Gastrocnemius medialis (tissue), 4 donors: ENCODE results near the gene CMTM5. TPM values are rescaled to one million over a fixed set of nuclear protein-coding genes. Genes with fewer than 3 reads are reported as not detected.

Source experiments
- ATAC-seq, 2 donors: fragments of 150-250 bp; one replicate each; pipeline ENCODE4 v1.9.1; 2016
- DNase-seq, 2 donors: peaks; one replicate each; pipeline ENCODE4 v3.0.0-alpha.2; 2019
- H3K27ac ChIP-seq, 4 donors: fragments of 200-600 bp; sonication (generic); 1 replicate in 1 of 4; 2 replicates in 3 of 4; pipeline ENCODE4 v1.5.1; 2016 to 2018; ENCODE audit warnings: mild to moderate bottlenecking in 2 of 4, moderate library complexity in 1 of 4
- H3K27me3 ChIP-seq, 3 donors: fragments of 200-600 bp; sonication (generic) in 2 of 3; 1 replicate in 1 of 3; 2 replicates in 2 of 3; pipeline versions ENCODE4 v1.5.1 to v1.6.0; 2016 to 2019; ENCODE audit warnings: mild to moderate bottlenecking in 1 of 3, moderate library complexity in 1 of 3
- H3K36me3 ChIP-seq, 2 donors: fragments of 200-600 bp; sonication (generic) in 1 of 2; one replicate each; pipeline ENCODE4 v1.5.1; 2017 to 2018
- H3K4me1 ChIP-seq, 2 donors: fragments of 200-600 bp; sonication (generic) in 1 of 2; one replicate each; pipeline ENCODE4 v1.5.1; 2016 to 2017; ENCODE audit warnings: mild to moderate bottlenecking in 2 of 2
- H3K4me3 ChIP-seq, 4 donors: fragments of 200-600 bp; sonication (generic) in 3 of 4; 1 replicate in 1 of 4; 2 replicates in 3 of 4; pipeline ENCODE4 v1.5.1; 2016 to 2019; ENCODE audit warnings: mild to moderate bottlenecking in 2 of 4
- H3K9me3 ChIP-seq, 3 donors: fragments of 200-600 bp; sonication (generic) in 2 of 3; 1 replicate in 1 of 3; 2 replicates in 2 of 3; pipeline ENCODE4 v1.5.1; 2016 to 2019
- CTCF ChIP-seq, 5 experiments: fragments of 450-650 bp in 3 of 5; fragments of 200-600 bp in 2 of 5; sonication (generic) in 2 of 5; IDR thresholded peaks in 4 of 5; conservative IDR thresholded peaks in 1 of 5; 1 replicate in 4 of 5; 2 replicates in 1 of 5; pipeline ENCODE4 v1.5.1; 2016 to 2019; ENCODE audit warnings: antibody characterized with exemption in 5 of 5, mild to moderate bottlenecking in 3 of 5, moderate library complexity in 3 of 5
- POLR2A ChIP-seq, 2 donors: fragments of 450-650 bp; IDR thresholded peaks; one replicate each; pipeline ENCODE4 v1.6.1; 2017; ENCODE audit warnings: antibody characterized with exemption in 2 of 2, mild to moderate bottlenecking in 2 of 2, moderate library complexity in 2 of 2
- in situ Hi-C, 4 donors: fragments of 200-750 bp; cut with MboI; loops; one replicate each; pipeline versions ENCODE4 v1.15.0 to v1.8.0; 2017; ENCODE audit warnings: low sequenced_read_pairs in 4 of 4
- intact Hi-C: fragments of 100-400 bp; cut with DNase I; formaldehyde crosslinking; loops from one replicate; pipeline ENCODE4 v1.15.1; 2023; ENCODE audit warnings: low total_unique reads
- total RNA-seq, 4 donors: library from RNA; depleted of rRNA; stranded (reverse); fragments of >200 nt; gene quantifications; one replicate each; pipeline versions ENCODE4 v1.1.0 to v1.2.3, GENCODE V29; 2016

Gene CMTM5
- total RNA-seq, 4 donors from 2014 or later, result 1.7 TPM; not detected in 3

- H3K9me3 ChIP-seq, result no peaks in the 10 kb centered on the region
- TF ChIP-seq CTCF (IDR thresholded peaks at IDR 0.05 in 4 of 5, conservative IDR thresholded peaks at IDR 0.05 in 1 of 5) (no peak), POLR2A (IDR thresholded peaks at IDR 0.05) (no peak)
- peak overlapping the region; percentile 68 to 81 (median 74) for H3K27ac ChIP-seq
- peaks cover 13 to 23% (median 17%) of the 10 kb centered on the region in 3 donors for H3K27me3 ChIP-seq
- peak overlapping the region; percentile 46 to 55 (median 53) for H3K4me3 ChIP-seq
- ATAC-seq (peak; percentile 17 to 32), DNase-seq (peak in 1 of 2 donors; percentile 58)
- in situ Hi-C loops (no loop called here), intact Hi-C loops (no loop called here)
- peaks cover 0 to 4% of the 10 kb centered on the region in 2 donors for H3K4me1 ChIP-seq
- H3K36me3 ChIP-seq, result no peaks in the 10 kb centered on the region
Measured at GRCh38 chr14:23364164-23365035, 12.4 kb upstream of the CMTM5 start.

DNA sequence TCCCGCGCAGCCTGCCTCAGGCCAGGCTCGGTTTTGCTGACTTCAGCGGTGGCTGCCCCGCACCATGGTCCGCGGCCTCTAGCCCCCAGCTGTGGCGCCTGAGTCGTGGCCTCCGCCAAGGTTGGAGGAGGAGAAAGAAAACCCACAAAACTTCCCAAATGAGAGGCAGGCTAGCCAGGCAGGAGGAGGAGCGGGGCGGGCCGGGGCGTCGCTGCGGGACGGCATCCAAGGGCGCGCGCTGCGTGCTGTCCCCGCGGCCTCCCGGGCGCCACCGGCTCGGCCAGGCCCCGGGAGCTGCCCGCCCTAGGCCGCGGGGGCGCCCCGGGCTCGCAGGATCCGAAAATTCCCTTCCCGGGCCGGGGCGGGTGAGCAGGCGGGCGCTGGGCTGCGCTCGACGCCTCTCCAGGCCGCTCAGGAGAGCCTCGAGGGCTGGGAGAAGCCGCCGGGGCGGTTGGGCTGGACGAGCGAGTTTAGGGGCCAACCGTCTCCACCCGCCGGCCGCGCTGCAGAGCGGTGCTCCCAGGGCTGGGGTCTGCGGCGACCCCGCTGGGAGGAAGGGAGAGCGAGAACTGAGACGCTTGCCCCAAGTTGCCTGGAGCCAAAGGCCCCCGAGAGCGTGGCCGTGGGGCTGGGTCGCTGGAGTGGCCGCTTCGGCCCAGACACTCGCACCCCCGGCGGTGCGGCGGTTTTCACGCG, 11.7 kb upstream of the CMTM5 start, which contains the start of gene EFS:
EFS (minus strand) TSS at position 137 of the 696 bp plus-strand sequence. CDS start 147 bp downstream, outside the sequence.
- intact Hi-C loops (no loop called here), in situ Hi-C loops (no loop called here)
- Histone ChIP-seq H3K36me3 (no peaks in the 10 kb centered on the region), H3K4me1 (peaks cover 0 to 4% of the 10 kb centered on the region in 2 donors), H3K27ac (peak within 1 kb of the TSS; percentile 68 to 81 (median 74)), H3K4me3 (peak within 1 kb of the TSS; percentile 46 to 55 (median 53)), H3K9me3 (no peaks in the 10 kb centered on the region), H3K27me3 (peaks cover 13 to 23% (median 17%) of the 10 kb centered on the region in 3 donors)
- DNase-seq (no peak), ATAC-seq (peak; percentile 16 to 36)
- TF ChIP-seq CTCF (IDR thresholded peaks at IDR 0.05 in 4 of 5, conservative IDR thresholded peaks at IDR 0.05 in 1 of 5), result no peak
- TF ChIP-seq POLR2A (IDR thresholded peaks at IDR 0.05), result no peak

DNA sequence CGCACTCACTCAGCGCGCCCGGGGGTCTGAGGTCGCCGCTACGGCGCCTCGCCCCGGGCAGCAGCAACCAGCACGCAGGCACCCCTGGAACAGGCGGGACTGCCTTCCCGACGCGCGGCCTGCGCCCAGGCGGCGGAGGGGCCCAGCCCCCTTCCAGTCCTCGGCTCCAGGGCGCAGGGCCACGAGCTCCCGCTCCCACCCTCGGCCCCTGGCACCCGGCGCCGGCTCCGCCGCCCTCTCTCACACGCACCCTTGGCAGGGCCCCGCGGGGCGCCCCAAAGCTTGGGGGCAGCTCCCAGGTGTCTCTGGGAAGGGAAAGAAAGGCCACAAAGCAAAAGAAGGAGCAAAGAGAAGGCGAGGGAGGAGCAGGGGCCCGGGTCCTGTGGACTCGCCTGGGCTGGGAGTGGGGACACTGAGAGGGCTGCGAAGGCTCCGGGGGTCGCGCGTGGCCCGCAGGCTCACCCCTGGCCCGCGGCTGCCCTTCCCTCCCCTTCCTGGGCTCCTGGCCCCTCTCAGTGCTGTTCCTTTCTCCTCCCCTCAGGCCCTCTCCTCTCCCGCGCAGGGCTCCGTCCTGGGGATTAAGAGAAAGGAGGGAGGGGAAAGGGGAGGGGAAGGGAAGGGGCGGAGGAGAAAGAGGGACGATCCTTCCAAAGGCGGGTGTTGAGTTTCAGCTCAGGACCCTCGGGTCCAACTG, 11.0 kb upstream of the CMTM5 start:
- peak in 1 of 2 donors; percentile 53 for TF ChIP-seq POLR2A (IDR thresholded peaks at IDR 0.05)
- no peak for TF ChIP-seq CTCF (IDR thresholded peaks at IDR 0.05 in 4 of 5, conservative IDR thresholded peaks at IDR 0.05 in 1 of 5)
- Histone ChIP-seq H3K4me1 (peaks cover 0 to 4% of the 10 kb centered on the region in 2 donors), H3K4me3 (peak overlapping the region; percentile 46 to 55 (median 53)), H3K27me3 (peaks cover 13 to 23% (median 17%) of the 10 kb centered on the region in 3 donors), H3K36me3 (no peaks in the 10 kb centered on the region), H3K27ac (peak overlapping the region; percentile 68 to 81 (median 74)), H3K9me3 (no peaks in the 10 kb centered on the region)
- in situ Hi-C loops (no loop called here), intact Hi-C loops (no loop called here)
- no peak for DNase-seq
- ATAC-seq, result peak in 1 of 2 donors; percentile 46

DNA sequence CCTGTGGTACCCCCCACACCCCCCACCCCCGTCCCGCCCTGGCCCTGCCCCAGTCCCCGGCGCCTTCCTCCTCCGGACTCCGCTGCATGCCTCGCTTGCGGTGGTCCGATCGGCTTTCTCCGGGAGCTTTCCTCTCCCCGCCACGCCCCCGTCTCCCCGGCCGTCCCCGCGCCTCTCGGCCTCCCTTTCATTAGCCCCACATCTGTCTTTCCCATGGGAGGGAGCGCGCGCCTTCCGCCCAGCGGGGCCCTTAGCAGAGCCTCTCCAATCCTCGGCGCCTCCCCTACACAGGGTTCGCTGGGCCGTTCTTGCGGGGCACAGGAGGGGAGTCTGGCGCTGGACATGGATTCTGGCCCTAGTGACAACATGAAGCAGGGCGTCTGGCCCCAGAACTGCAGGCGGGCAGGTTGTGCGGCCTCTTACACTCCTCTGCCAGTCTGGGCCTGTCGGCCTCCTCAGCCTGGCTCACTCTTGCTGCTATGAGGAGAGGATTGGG, 10.4 kb upstream of the CMTM5 start:
- peaks cover 13 to 23% (median 17%) of the 10 kb centered on the region in 3 donors for H3K27me3 ChIP-seq
- no peak for TF ChIP-seq CTCF (IDR thresholded peaks at IDR 0.05 in 4 of 5, conservative IDR thresholded peaks at IDR 0.05 in 1 of 5)
- TF ChIP-seq POLR2A (IDR thresholded peaks at IDR 0.05), result no peak
- no peaks in the 10 kb centered on the region for H3K9me3 ChIP-seq
- peak overlapping the region; percentile 68 to 81 (median 74) for H3K27ac ChIP-seq
- no peak for ATAC-seq
- intact Hi-C loops, result no loop called here
- in situ Hi-C loops, result no loop called here
- peak overlapping the region in 3 of 4 donors; percentile 46 to 53 (median 53) for H3K4me3 ChIP-seq
- peaks cover 0 to 4% of the 10 kb centered on the region in 2 donors for H3K4me1 ChIP-seq
- DNase-seq, result no peak
- no peaks in the 10 kb centered on the region for H3K36me3 ChIP-seq
